ENCODE results near the gene CLK1.
A peak's percentile ranks its signal among the peaks of the same experiment; 100 is the strongest.
"Not testable (repeated sequence)": the region's sequence is repeated elsewhere in the genome, so short reads cannot be mapped to it uniquely, and the experiment has no call there.

The CLK1 gene

GRCh38 chr2:200899482-200899881 is 35.0 kb upstream of the CLK1 start:
- ATAC-seq = no peak
- no peak for TF ChIP-seq ISL1 (CRISPR knock-in tag; IDR thresholded peaks at IDR 0.05)
- no peak for TF ChIP-seq PATZ1 (CRISPR knock-in tag; IDR thresholded peaks at IDR 0.05; ENCODE audit: borderline replicate concordance)
- no peak for TF ChIP-seq ARNTL (CRISPR knock-in tag; IDR thresholded peaks at IDR 0.05; ENCODE audit: borderline replicate concordance, low read depth)
- no peak for TF ChIP-seq TOX (CRISPR knock-in tag; IDR thresholded peaks at IDR 0.05; ENCODE audit: borderline replicate concordance)
- no peak for TF ChIP-seq GLIS3 (CRISPR knock-in tag; IDR thresholded peaks at IDR 0.05)
- no peak for TF ChIP-seq SNAI2 (CRISPR knock-in tag; IDR thresholded peaks at IDR 0.05)
- no peak for TF ChIP-seq PPARA (CRISPR knock-in tag; IDR thresholded peaks at IDR 0.05; ENCODE audit: borderline replicate concordance)
- TF ChIP-seq TSHZ2 (CRISPR knock-in tag; IDR thresholded peaks at IDR 0.05) = no peak
- TF ChIP-seq ESRRG (CRISPR knock-in tag; IDR thresholded peaks at IDR 0.05) = no peak
- no peak for TF ChIP-seq RARB (CRISPR knock-in tag; IDR thresholded peaks at IDR 0.05)
- no peak for TF ChIP-seq CSDC2 (CRISPR knock-in tag; IDR thresholded peaks at IDR 0.05)
- TF ChIP-seq ZC3H10 (CRISPR knock-in tag; IDR thresholded peaks at IDR 0.05) = no peak
- TF ChIP-seq ZFP30 (CRISPR knock-in tag; IDR thresholded peaks at IDR 0.05) = no peak
- TF ChIP-seq ZNF70 (CRISPR knock-in tag; IDR thresholded peaks at IDR 0.05) = no peak
- no peak for TF ChIP-seq BACH2 (CRISPR knock-in tag; IDR thresholded peaks at IDR 0.05; ENCODE audit: borderline replicate concordance)
- TF ChIP-seq ZFP3 (CRISPR knock-in tag; IDR thresholded peaks at IDR 0.05) = no peak

- TF ChIP-seq CSDC2 (CRISPR knock-in tag; IDR thresholded peaks at IDR 0.05) = peak; percentile 41; the same call in 1 of the 2 replicates
- TF ChIP-seq ZNF565 (CRISPR knock-in tag; conservative IDR thresholded peaks at IDR 0.05; ENCODE audit: low read depth) = no peak
- TF ChIP-seq ZFP3 (CRISPR knock-in tag; IDR thresholded peaks at IDR 0.05) = 0 out of 2 replicates have a peak, but pooled peaks have one; percentile 16
- ATAC-seq = peak; percentile 88
These were observed 24.5 kb upstream of the CLK1 start, which contains the start of the genes NIF3L1 and PPIL3 for GRCh38 chr2:200888704-200889625. TSS of gene NIF3L1 (plus strand) at chr2:200889371. CDS start at chr2:200891944, 2,573 bp downstream. TSS of gene PPIL3 (minus strand) at chr2:200889077. CDS start at chr2:200887615, 1,462 bp downstream.

DNA sequence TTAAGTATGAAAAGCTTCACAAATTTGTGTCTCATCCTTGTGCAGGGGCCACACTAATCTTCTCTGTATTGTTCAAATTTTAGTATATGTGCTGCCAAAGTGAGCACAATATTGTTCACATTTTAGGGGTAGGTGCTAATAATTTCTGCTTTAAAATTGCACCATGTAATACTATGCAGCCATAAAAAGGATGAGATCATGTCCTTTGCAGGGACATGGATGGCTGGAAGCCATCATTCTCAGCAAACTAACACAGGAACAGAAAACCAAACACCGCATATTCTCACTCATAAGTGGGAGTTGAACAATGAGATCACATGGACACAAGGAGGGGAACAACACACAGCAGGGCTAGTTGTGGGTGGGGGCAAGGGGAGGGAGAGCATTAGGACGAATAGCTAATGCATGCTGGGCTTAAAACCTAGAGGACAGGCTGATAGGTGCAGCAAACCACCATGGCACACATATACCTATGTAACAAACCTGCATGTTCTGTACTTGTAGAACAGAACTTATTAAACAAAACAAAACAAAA is 17.3 kb upstream of the CLK1 start:
- not testable (repeated sequence) for ATAC-seq

DNA sequence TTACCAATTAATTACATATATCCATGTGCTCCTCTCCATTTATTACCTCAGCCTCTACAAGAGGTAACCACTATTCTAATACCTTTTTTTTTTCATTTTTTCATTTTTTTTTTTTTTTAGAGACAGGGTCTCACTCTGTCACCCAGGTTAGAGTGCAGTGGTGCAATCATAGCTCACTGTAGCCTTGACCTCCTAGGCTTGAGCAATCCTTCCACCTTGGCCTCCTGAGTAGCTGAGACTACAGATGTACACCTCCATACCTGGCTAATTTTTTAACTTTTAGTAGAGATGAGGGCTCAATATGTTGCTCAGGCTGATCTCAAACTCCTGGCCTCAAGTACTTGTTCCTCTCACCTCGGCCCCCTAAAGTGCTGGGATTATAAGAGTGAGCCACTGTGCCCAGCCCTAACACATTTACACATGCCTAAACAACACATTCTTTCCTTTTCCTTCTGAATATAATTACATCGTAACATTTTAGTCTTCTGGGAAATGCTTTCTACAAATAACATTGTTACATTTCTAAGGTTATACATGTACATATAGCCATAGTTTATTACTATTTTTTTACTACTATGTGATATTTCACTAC is 13.9 kb upstream of the CLK1 start:
- no peak for TF ChIP-seq ARNTL (CRISPR knock-in tag; IDR thresholded peaks at IDR 0.05; ENCODE audit: borderline replicate concordance, low read depth)
- ATAC-seq = no peak

- ATAC-seq = no peak
- TF ChIP-seq ARNTL (CRISPR knock-in tag; IDR thresholded peaks at IDR 0.05; ENCODE audit: borderline replicate concordance, low read depth) (no peak), ZNF8 (CRISPR knock-in tag; IDR thresholded peaks at IDR 0.05) (no peak), BACH2 (CRISPR knock-in tag; IDR thresholded peaks at IDR 0.05; ENCODE audit: borderline replicate concordance) (no peak), SNAI2 (CRISPR knock-in tag; IDR thresholded peaks at IDR 0.05) (no peak), CSDC2 (CRISPR knock-in tag; IDR thresholded peaks at IDR 0.05) (no peak), ZNF565 (CRISPR knock-in tag; conservative IDR thresholded peaks at IDR 0.05; ENCODE audit: low read depth) (no peak), ZFP3 (CRISPR knock-in tag; IDR thresholded peaks at IDR 0.05) (no peak), ISL1 (CRISPR knock-in tag; IDR thresholded peaks at IDR 0.05) (no peak), TOX (CRISPR knock-in tag; IDR thresholded peaks at IDR 0.05; ENCODE audit: borderline replicate concordance) (no peak), PATZ1 (CRISPR knock-in tag; IDR thresholded peaks at IDR 0.05; ENCODE audit: borderline replicate concordance) (no peak), TSHZ2 (CRISPR knock-in tag; IDR thresholded peaks at IDR 0.05) (no peak), ZC3H10 (CRISPR knock-in tag; IDR thresholded peaks at IDR 0.05) (no peak)
These were observed 13.0 kb upstream of the CLK1 start for GRCh38 chr2:200877443-200877842.

All from SK-N-SH treated with all-trans-retinoic acid at 6 μM for 48 hours (cell line).